Retinal pigment epithelial cell (primary cell): ENCODE measurements around the gene P3H4.
"Not testable (repeated sequence)": the region's sequence is repeated elsewhere in the genome, so short reads cannot be mapped to it uniquely, and the experiment has no call there.

Source experiments
- DNase-seq: peaks from one replicate; pipeline ENCODE4 v3.0.0-alpha.2; 2010; ENCODE audit warnings: low read depth
- H3K4me3 ChIP-seq: 2 replicates; pipeline ENCODE4 v1.5.1; 2011; ENCODE audit warnings: mild to moderate bottlenecking, low read length, control low read depth, moderate library complexity
- TF ChIP-seq, protein P1 (sequence below): conservative IDR thresholded peaks from 2 replicates; pipeline ENCODE4 v1.5.1; 2011; ENCODE audit warnings: low read depth, low read length, control low read depth, inconsistent platforms

P3H4 gene, protein sequence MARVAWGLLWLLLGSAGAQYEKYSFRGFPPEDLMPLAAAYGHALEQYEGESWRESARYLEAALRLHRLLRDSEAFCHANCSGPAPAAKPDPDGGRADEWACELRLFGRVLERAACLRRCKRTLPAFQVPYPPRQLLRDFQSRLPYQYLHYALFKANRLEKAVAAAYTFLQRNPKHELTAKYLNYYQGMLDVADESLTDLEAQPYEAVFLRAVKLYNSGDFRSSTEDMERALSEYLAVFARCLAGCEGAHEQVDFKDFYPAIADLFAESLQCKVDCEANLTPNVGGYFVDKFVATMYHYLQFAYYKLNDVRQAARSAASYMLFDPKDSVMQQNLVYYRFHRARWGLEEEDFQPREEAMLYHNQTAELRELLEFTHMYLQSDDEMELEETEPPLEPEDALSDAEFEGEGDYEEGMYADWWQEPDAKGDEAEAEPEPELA

DNA sequence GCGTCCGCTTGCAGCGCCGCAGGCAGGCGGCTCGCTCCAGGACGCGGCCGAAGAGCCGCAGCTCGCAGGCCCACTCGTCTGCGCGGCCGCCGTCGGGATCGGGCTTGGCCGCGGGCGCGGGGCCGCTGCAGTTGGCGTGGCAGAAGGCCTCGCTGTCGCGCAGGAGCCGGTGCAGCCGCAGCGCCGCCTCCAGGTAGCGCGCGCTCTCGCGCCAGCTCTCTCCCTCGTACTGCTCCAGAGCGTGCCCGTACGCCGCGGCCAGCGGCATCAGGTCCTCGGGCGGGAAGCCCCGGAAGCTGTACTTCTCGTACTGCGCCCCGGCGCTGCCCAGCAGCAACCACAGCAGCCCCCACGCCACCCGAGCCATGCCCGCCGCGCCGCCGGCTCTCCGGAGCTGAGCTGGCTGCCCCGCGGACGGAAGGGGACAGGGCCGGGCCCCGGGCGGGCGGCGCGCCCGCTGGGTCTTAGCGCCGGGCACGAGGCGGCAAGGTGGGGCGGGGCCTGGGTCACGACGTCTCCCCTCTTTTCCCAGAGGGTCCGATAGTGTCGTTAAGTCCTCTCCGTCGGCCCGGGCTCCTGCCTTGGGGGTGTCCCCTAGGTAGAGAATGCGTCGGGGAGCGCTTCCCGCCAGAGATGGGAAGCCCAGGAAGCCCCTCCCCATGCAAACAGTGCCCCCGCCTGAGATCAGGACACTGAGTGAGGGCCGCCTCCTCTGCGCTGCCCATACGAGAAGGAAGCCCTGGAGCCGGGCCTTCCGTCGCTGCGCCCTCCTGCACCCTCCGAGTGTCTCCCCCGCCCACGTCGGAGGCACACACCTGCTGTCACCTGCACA is at the start of gene P3H4:
Gene P3H4, minus strand, starts transcription at position 401 of the 832 bp plus-strand sequence. Its CDS starts 34 bp downstream, at position 367.
- TF ChIP-seq, protein P1, sequence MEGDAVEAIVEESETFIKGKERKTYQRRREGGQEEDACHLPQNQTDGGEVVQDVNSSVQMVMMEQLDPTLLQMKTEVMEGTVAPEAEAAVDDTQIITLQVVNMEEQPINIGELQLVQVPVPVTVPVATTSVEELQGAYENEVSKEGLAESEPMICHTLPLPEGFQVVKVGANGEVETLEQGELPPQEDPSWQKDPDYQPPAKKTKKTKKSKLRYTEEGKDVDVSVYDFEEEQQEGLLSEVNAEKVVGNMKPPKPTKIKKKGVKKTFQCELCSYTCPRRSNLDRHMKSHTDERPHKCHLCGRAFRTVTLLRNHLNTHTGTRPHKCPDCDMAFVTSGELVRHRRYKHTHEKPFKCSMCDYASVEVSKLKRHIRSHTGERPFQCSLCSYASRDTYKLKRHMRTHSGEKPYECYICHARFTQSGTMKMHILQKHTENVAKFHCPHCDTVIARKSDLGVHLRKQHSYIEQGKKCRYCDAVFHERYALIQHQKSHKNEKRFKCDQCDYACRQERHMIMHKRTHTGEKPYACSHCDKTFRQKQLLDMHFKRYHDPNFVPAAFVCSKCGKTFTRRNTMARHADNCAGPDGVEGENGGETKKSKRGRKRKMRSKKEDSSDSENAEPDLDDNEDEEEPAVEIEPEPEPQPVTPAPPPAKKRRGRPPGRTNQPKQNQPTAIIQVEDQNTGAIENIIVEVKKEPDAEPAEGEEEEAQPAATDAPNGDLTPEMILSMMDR: peak; percentile 65
- peak within 1 kb of the TSS; percentile 63 for H3K4me3 ChIP-seq
- no peak for DNase-seq

DNA sequence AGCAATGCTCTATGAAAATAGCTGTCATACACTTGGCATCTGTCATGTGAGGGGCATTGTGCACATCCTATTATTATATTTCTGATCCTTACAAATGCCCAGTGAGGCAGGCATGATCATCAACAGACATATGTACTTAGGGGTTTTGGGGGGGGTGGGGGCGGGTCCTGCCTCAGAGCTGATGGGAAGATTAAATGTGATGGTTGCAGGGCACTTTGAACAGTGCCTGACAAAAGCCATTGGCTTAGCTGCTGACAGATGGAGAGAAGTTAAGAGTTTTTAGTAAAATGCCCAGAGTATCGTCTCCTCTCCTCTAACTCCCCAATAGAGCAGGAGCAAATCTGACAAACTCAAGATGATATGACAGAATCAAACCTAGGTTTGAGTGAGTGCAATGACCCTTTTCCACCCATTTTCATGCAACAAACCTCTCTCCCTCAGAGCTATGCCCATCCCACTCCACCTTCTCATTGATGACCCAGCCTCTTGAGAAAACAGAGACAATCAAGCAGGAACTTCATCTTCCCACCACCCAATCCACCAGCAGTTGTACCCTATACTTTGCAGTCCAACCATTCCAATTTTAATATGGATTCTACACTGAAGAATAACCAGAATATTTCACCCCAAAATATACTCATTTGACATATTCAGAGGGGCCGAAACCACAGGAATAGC is 48.6 kb upstream of the P3H4 start:
- DNase-seq: no peak
- no peak overlapping the region for H3K4me3 ChIP-seq
- TF ChIP-seq, protein P1: no peak

DNA sequence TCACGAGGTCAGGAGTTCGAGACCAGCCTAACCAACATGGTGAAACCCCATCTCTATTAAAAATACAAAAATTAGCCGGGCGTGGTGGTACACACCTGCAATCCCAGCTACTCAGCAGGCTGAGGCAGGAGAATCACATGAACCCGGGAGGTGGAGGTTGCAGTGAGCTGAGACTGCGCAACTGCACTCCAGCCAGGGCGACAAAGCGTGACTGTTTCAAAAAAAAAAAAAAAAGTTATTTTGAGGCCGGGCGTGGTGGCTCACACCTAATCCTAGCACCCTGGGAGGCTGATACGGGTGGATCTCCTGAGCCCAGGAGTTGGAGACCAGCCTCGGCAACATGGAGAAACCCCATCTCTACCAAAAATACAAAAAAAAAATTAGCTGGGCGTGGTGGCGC is 39.6 kb upstream of the P3H4 start:
- not testable (repeated sequence) for H3K4me3 ChIP-seq, DNase-seq

DNA sequence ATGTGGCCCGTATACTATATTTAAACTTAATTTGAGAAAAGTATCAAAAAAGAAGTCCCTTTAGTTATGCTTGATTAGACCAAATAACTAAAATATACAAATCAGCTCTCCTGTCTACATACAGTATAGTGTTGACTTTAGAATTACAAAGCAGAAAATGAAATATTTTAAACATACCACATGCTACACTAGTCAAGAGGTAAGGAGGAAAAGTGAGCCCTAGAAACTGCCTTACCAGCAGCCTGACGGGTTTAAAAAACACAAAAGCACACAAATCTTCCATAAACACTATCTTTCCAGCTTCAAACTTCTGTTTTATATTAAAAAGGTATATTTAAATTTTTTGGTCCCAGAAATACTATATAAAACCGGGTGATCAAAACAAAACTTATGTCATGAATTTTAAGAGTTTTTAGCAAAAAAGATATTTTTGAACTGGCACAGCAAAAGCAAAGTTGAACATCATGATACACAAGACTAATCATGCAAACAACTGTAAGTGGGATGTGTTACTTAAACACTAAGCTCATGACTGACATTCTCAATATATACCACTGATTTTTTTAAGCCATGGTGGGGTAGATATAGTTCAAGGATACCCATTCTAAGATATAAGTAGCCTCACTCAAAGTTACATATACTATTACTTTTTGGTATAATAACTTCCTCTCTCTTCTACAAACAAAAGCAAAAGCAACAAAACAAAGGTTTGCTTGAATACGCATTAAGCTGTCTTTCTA is 37.7 kb upstream of the P3H4 start:
- no peak for DNase-seq
- TF ChIP-seq, protein P1: no peak

DNA sequence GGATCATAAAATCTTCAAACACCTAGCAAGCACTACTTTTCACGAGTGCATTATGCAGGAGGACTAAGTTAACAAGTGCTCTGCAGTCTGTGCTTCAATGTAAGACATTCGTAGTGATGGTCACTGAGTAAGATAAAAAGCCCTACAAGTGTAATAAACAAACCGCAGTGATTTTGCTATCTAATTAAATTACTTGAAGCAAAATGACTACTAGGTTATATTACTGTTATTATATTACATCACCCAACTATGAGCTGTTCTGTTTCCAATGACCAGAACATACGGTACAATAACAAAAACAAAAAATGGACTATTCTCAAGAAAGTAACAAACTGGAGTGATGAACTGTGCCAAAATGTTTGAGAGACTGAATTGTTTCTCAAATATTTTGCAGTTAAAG is 37.0 kb upstream of the P3H4 start:
- no peak for DNase-seq
- TF ChIP-seq, protein P1: no peak

More for the DNA sequence above, 37.7 kb upstream of the P3H4 start:
- H3K4me3 ChIP-seq: no peak overlapping the region

DNA sequence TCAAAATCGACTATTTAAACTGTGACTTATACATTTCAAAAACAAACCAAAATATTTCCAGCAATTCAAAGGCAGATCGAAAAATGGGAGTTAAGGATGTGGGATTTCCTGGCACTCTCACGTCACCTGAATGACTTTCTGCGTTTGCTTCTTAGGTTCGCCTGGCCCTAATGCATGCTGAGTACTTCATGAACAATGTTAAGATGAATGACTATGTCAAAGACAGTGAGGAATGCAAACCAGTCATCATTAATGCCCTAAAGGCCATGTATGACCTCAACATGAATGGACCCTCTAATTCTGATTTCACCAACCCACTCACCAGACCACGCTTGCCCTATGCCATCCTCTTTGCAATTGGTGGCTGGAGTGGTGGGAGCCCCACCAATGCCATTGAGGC is 33.2 kb upstream of the P3H4 start:
- no peak for DNase-seq

More for the DNA sequence above, 37.0 kb upstream of the P3H4 start:
- no peak overlapping the region for H3K4me3 ChIP-seq

DNA sequence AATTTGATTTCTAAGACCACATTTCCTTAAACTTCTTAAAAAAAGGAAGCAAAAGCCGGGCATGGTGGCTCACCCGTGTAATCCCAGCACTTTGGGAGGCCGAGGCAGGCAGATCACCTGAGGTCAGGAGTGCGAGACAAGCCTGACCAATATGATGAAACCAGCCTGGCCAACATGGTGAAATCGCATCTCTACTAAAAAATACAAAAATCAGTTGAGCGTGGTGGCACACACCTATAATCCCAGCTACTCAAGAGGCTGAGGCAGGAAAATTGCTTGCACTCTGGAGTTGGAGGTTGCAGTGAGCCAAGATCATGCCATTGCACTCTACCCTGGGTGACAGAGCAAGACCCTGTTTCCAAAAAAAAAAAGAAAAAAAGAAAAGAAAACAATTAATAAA is 29.0 kb upstream of the P3H4 start:
- not testable (repeated sequence) for H3K4me3 ChIP-seq, DNase-seq

More for the DNA sequence above, 33.2 kb upstream of the P3H4 start:
- TF ChIP-seq, protein P1: no peak
- no peak overlapping the region for H3K4me3 ChIP-seq

DNA sequence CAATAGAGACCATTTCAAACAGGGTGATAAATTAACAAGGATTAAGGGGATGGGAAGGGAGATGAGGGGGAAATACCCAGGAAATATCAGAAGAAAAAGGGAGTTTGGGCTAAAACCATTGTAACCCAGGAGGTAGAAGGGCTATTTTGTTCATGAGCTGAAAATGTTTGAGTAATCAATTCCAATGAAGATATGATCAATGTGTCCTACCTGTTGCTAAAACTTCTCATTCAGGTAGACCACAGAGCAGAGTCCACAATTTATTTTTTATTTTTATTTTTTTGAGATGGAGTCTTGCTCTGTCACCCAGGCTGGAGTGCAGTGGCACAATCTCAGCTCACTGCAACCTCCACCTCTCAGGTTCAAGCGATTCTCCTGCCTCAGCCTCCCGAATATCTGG is 27.7 kb upstream of the P3H4 start:
- not testable (repeated sequence) for DNase-seq, H3K4me3 ChIP-seq
